Smooth muscle cell (in vitro differentiated cells): ENCODE results near the gene LHFPL3. TPM values are rescaled to one million over a fixed set of nuclear protein-coding genes. Genes with fewer than 3 reads are reported as not detected.

Experiments
- DNase-seq: peaks from one replicate; lab custom pipeline; 2025; ENCODE audit not compliant: unreplicated experiment; lab: John Stamatoyannopoulos, UW
- H2AFZ ChIP-seq: fragments of 200-600 bp; sonication (generic); 2 replicates; pipeline ENCODE4 v1.6.0; 2016; ENCODE audit warnings: antibody characterized with exemption, low read depth, mild to moderate bottlenecking
- H3F3A ChIP-seq: fragments of 200-600 bp; sonication (generic); 2 replicates; pipeline ENCODE4 v1.6.0; 2017; ENCODE audit warnings: antibody characterized with exemption, low read depth
- H3K27ac ChIP-seq: fragments of 200-600 bp; sonication (generic); 2 replicates; pipeline ENCODE4 v1.5.1; 2016; ENCODE audit warnings: low read depth, mild to moderate bottlenecking
- H3K27me3 ChIP-seq: fragments of 200-600 bp; sonication (generic); 2 replicates; pipeline ENCODE4 v1.6.1; 2016; ENCODE audit warnings: low read depth, mild to moderate bottlenecking
- H3K36me3 ChIP-seq: fragments of 200-600 bp; sonication (generic); 2 replicates; pipeline ENCODE4 v1.5.1; 2016; ENCODE audit warnings: low read depth
- H3K4me1 ChIP-seq: fragments of 200-600 bp; sonication (generic); 2 replicates; pipeline ENCODE4 v1.5.1; 2016; ENCODE audit warnings: low read depth
- H3K4me2 ChIP-seq: fragments of 200-600 bp; sonication (generic); 2 replicates; pipeline ENCODE4 v1.6.0; 2016; ENCODE audit warnings: mild to moderate bottlenecking
- H3K4me3 ChIP-seq: fragments of 200-600 bp; sonication (generic); 2 replicates; pipeline ENCODE4 v1.5.1; 2016; ENCODE audit warnings: mild to moderate bottlenecking
- H3K79me2 ChIP-seq: fragments of 200-600 bp; sonication (generic); 2 replicates; pipeline ENCODE4 v1.6.0; 2016; ENCODE audit warnings: low read depth, mild to moderate bottlenecking
- H3K9ac ChIP-seq: fragments of 200-600 bp; sonication (generic); 2 replicates; pipeline ENCODE4 v1.6.0; 2016; ENCODE audit warnings: low read depth
- H3K9me3 ChIP-seq: fragments of 200-600 bp; sonication (generic); replicated peaks from 2 replicates; pipeline ENCODE4 v1.5.1; 2016; ENCODE audit warnings: low read depth
- H4K20me1 ChIP-seq: fragments of 200-600 bp; sonication (generic); 2 replicates; pipeline ENCODE4 v1.6.0; 2016; ENCODE audit warnings: low read depth
- CTCF ChIP-seq: fragments of 200-600 bp; sonication (generic); IDR thresholded peaks from 2 replicates; pipeline ENCODE4 v1.5.1; 2017; ENCODE audit warnings: borderline replicate concordance, mild to moderate bottlenecking, antibody characterized with exemption; ENCODE audit not compliant: insufficient read depth, poor library complexity, severe bottlenecking
- WGBS: methylation state at CpG from one replicate; pipeline ENCODE4 v1.1.7; 2016; ENCODE audit warnings: low lambda C conversion rate; 5-methylcytosine and 5-hydroxymethylcytosine counted together
- polyA plus RNA-seq: library from polyadenylated mRNA; unstranded; fragments of >200 nt; fragmentation: Nextera tagmentation; extraction: Ambion mirVana; gene quantifications from 2 replicates; pipeline ENCODE4 v1.2.1, GENCODE V29; 2016
- total RNA-seq: library from RNA; depleted of rRNA; stranded (reverse); fragments of >200 nt; gene quantifications from 2 replicates; pipeline ENCODE4 v1.2.3, GENCODE V29; 2014

The LHFPL3 gene
- total and polyA plus RNA-seq, 2 experiments from 2014 or later, result not detected

- H3K9ac ChIP-seq, result no peak overlapping the region
- no peak overlapping the region for H3K27ac ChIP-seq
- no peaks in the 10 kb centered on the region for H3K36me3 ChIP-seq
- no peaks in the 10 kb centered on the region for H3K9me3 ChIP-seq
- peaks cover 4% of the 10 kb centered on the region for H3K4me1 ChIP-seq
- WGBS, result 93% methylated on average over 5 of the region's 5 CpGs
- H3K4me2 ChIP-seq, result no peak overlapping the region
- TF ChIP-seq CTCF, result no peak
- no peak overlapping the region for H2AFZ ChIP-seq
- no peaks in the 10 kb centered on the region for H3K79me2 ChIP-seq
- DNase-seq, result no peak
- H3K4me3 ChIP-seq, result no peak overlapping the region
- no peaks in the 10 kb centered on the region for H4K20me1 ChIP-seq
- H3K27me3 ChIP-seq, result no peaks in the 10 kb centered on the region
- H3F3A ChIP-seq, result peaks cover 3% of the 10 kb centered on the region
Observed at GRCh38 chr7:104950006-104950405, 621.6 kb downstream of the LHFPL3 start.

- DNase-seq, result no peak
- 94% methylated on average over 2 of the region's 2 CpGs for WGBS
Observed at GRCh38 chr7:104950754-104951153, 622.4 kb downstream of the LHFPL3 start.

GRCh38 chr7:104951546-104951945 lies 623.1 kb downstream of the LHFPL3 start:
- H2AFZ ChIP-seq, result no peak overlapping the region
- no peaks in the 10 kb centered on the region for H3K36me3 ChIP-seq
- no peaks in the 10 kb centered on the region for H3K9me3 ChIP-seq
- WGBS, result 87% methylated on average over 7 of the region's 7 CpGs
- no peaks in the 10 kb centered on the region for H3K4me1 ChIP-seq
- H3K79me2 ChIP-seq, result no peaks in the 10 kb centered on the region
- no peak for DNase-seq
- no peak overlapping the region for H3K4me3 ChIP-seq
- no peak for TF ChIP-seq CTCF
- no peak overlapping the region for H3K9ac ChIP-seq
- H3K27ac ChIP-seq, result no peak overlapping the region
- H4K20me1 ChIP-seq, result no peaks in the 10 kb centered on the region
- no peaks in the 10 kb centered on the region for H3F3A ChIP-seq
- H3K4me2 ChIP-seq, result no peak overlapping the region
- no peaks in the 10 kb centered on the region for H3K27me3 ChIP-seq

More at GRCh38 chr7:104950754-104951153, 622.4 kb downstream of the LHFPL3 start:
- Histone ChIP-seq H3K36me3 (no peaks in the 10 kb centered on the region), H3K9ac (no peak overlapping the region), H3K27me3 (no peaks in the 10 kb centered on the region), H3K4me1 (no peaks in the 10 kb centered on the region), H3F3A (no peaks in the 10 kb centered on the region), H4K20me1 (no peaks in the 10 kb centered on the region), H3K9me3 (no peaks in the 10 kb centered on the region), H3K4me3 (no peak overlapping the region), H3K79me2 (no peaks in the 10 kb centered on the region), H3K27ac (no peak overlapping the region), H3K4me2 (no peak overlapping the region), H2AFZ (no peak overlapping the region)
- no peak for TF ChIP-seq CTCF

- Histone ChIP-seq H3F3A (no peaks in the 10 kb centered on the region), H2AFZ (no peak overlapping the region), H3K27ac (no peak overlapping the region), H3K36me3 (no peaks in the 10 kb centered on the region), H3K27me3 (no peaks in the 10 kb centered on the region), H3K9ac (no peak overlapping the region), H3K4me2 (no peak overlapping the region), H3K79me2 (no peaks in the 10 kb centered on the region), H3K4me3 (no peak overlapping the region), H3K4me1 (no peaks in the 10 kb centered on the region), H4K20me1 (no peaks in the 10 kb centered on the region), H3K9me3 (no peaks in the 10 kb centered on the region)
- 93% methylated on average over 2 of the region's 2 CpGs for WGBS
- no peak for TF ChIP-seq CTCF
- no peak for DNase-seq
Observed at GRCh38 chr7:104955276-104955675, 626.9 kb downstream of the LHFPL3 start.
